Measurements from ENCODE around the gene NDUFS7.

DNA sequence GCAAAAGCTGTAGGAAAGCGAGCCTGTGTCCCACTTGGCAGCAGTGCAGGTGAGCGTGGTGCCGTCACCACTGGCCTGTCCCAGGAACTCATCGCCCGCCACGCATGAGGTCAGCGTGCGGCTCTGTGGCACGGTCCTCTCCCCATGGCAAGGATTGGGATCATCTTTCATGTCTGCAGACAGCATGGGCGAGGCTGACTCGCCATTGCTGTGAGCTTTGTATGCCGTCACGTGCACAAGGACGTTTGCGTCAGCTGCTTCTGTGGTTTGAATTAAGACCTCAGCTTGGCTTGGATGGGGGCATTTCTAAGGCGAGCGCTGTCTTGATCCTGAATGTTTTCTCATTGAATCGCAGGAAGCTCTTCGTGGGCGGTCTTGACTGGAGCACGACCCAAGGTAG lies 33.4 kb downstream of the NDUFS7 start:
- TF ChIP-seq, protein P1, sequence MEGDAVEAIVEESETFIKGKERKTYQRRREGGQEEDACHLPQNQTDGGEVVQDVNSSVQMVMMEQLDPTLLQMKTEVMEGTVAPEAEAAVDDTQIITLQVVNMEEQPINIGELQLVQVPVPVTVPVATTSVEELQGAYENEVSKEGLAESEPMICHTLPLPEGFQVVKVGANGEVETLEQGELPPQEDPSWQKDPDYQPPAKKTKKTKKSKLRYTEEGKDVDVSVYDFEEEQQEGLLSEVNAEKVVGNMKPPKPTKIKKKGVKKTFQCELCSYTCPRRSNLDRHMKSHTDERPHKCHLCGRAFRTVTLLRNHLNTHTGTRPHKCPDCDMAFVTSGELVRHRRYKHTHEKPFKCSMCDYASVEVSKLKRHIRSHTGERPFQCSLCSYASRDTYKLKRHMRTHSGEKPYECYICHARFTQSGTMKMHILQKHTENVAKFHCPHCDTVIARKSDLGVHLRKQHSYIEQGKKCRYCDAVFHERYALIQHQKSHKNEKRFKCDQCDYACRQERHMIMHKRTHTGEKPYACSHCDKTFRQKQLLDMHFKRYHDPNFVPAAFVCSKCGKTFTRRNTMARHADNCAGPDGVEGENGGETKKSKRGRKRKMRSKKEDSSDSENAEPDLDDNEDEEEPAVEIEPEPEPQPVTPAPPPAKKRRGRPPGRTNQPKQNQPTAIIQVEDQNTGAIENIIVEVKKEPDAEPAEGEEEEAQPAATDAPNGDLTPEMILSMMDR (IDR thresholded peaks at IDR 0.05), result no peak
- TF ChIP-seq ZFX (IDR thresholded peaks at IDR 0.05; ENCODE audit: borderline replicate concordance), result no peak

Data from 22Rv1 (cell line).